ENCODE measurements around the gene ADCY2. TPM values are rescaled to one million over a fixed set of nuclear protein-coding genes. Genes with fewer than 3 reads are reported as not detected.

Gene ADCY2
- polyA plus RNA-seq, 1 of the 3 experiments (the other 2 are of a cell fraction): not detected

GRCh38 chr5:7391215-7391614 is 4.7 kb upstream of the ADCY2 start:
- no peak for TF ChIP-seq JUND (IDR thresholded peaks at IDR 0.05)
- TF ChIP-seq, protein P1, sequence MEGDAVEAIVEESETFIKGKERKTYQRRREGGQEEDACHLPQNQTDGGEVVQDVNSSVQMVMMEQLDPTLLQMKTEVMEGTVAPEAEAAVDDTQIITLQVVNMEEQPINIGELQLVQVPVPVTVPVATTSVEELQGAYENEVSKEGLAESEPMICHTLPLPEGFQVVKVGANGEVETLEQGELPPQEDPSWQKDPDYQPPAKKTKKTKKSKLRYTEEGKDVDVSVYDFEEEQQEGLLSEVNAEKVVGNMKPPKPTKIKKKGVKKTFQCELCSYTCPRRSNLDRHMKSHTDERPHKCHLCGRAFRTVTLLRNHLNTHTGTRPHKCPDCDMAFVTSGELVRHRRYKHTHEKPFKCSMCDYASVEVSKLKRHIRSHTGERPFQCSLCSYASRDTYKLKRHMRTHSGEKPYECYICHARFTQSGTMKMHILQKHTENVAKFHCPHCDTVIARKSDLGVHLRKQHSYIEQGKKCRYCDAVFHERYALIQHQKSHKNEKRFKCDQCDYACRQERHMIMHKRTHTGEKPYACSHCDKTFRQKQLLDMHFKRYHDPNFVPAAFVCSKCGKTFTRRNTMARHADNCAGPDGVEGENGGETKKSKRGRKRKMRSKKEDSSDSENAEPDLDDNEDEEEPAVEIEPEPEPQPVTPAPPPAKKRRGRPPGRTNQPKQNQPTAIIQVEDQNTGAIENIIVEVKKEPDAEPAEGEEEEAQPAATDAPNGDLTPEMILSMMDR (IDR thresholded peaks at IDR 0.05): peak; percentile 27; the same call in 1 of the 2 replicates
- no peak overlapping the region for H2AFZ ChIP-seq (ENCODE audit: low read depth)
- H3K4me2 ChIP-seq: no peak overlapping the region
- no peak for DNase-seq
- H3K27ac ChIP-seq (ENCODE audit: low read depth in 2 of 2, low read length in 1 of 2): no peak overlapping the region
- H3K9ac ChIP-seq: no peak overlapping the region
- 18% methylated on average over 9 of the region's 9 CpGs for WGBS (ENCODE audit: low lambda C conversion rate)
- no peaks in the 10 kb centered on the region for H3K9me2 ChIP-seq
- POLR2A ChIA-PET: no interaction called here
- H3K79me2 ChIP-seq (ENCODE audit: insufficient read depth): no peaks in the 10 kb centered on the region
- no peaks in the 10 kb centered on the region for H3F3A ChIP-seq (replicated peaks; ENCODE audit: insufficient read depth)
- no peaks in the 10 kb centered on the region for H3K4me1 ChIP-seq (ENCODE audit: control insufficient read depth in 1 of 2, insufficient read depth in 2 of 2, low read depth in 1 of 2, low read length in 1 of 2)
- no peaks in the 10 kb centered on the region for H3K36me3 ChIP-seq (replicated peaks in 1 of 2; ENCODE audit: control insufficient read depth in 1 of 2, insufficient read depth in 2 of 2, low read length in 1 of 2)
- no peak overlapping the region for H3K4me3 ChIP-seq (ENCODE audit: low read depth in 2 of 2, low read length in 1 of 2)
- no peaks in the 10 kb centered on the region for H3K9me3 ChIP-seq
- no peaks in the 10 kb centered on the region for H4K20me1 ChIP-seq (ENCODE audit: insufficient read depth)
- CTCF ChIA-PET: interaction anchor here (1.2 kb wide), 1 partner anchor 11 kb away, joined by 5 read pairs; no protein-coding TSS in a partner anchor
- peaks cover 21% of the 10 kb centered on the region for H3K27me3 ChIP-seq (ENCODE audit: insufficient read depth)

- Histone ChIP-seq H3K9me3 (no peaks in the 10 kb centered on the region), H3K79me2 (ENCODE audit: insufficient read depth) (no peaks in the 10 kb centered on the region), H2AFZ (ENCODE audit: low read depth) (no peak overlapping the region), H3K4me3 (ENCODE audit: low read depth in 2 of 2, low read length in 1 of 2) (peak overlapping the region in 1 of 2 experiments; percentile 16; a peak in 1 of 4 replicates), H3K27me3 (ENCODE audit: insufficient read depth) (peaks cover 28% of the 10 kb centered on the region), H3K9me2 (no peaks in the 10 kb centered on the region), H3K9ac (no peak overlapping the region), H3F3A (replicated peaks; ENCODE audit: insufficient read depth) (no peaks in the 10 kb centered on the region), H3K4me1 (ENCODE audit: control insufficient read depth in 1 of 2, insufficient read depth in 2 of 2, low read depth in 1 of 2, low read length in 1 of 2) (no peaks in the 10 kb centered on the region), H3K36me3 (replicated peaks in 1 of 2; ENCODE audit: control insufficient read depth in 1 of 2, insufficient read depth in 2 of 2, low read length in 1 of 2) (no peaks in the 10 kb centered on the region), H3K27ac (ENCODE audit: low read depth in 2 of 2, low read length in 1 of 2) (no peak overlapping the region), H4K20me1 (ENCODE audit: insufficient read depth) (no peaks in the 10 kb centered on the region), H3K4me2 (no peak overlapping the region)
- ChIA-PET CTCF (interaction anchor here (1.2 kb wide), 1 partner anchor 12 kb away, joined by 5 read pairs; no protein-coding TSS in a partner anchor), POLR2A (no interaction called here)
- DNase-seq: peak; percentile 30
- 26% methylated on average over 11 of the region's 15 CpGs for WGBS (ENCODE audit: low lambda C conversion rate)
- TF ChIP-seq, protein P1 (IDR thresholded peaks at IDR 0.05): peak; percentile 71
- TF ChIP-seq GATA2 (CRISPR knock-in tag; IDR thresholded peaks at IDR 0.05) (no peak), NRF1 (IDR thresholded peaks at IDR 0.05; ENCODE audit: low read depth, low read length) (no peak), RCOR1 (IDR thresholded peaks at IDR 0.05; ENCODE audit: low read length) (no peak), RAD21 (IDR thresholded peaks at IDR 0.05; ENCODE audit: low read length) (peak; percentile 57), SMC3 (IDR thresholded peaks at IDR 0.05; ENCODE audit: low read depth, low read length) (peak; percentile 57), EP300 (IDR thresholded peaks at IDR 0.05; ENCODE audit: borderline replicate concordance in 1 of 2, low read depth in 1 of 2, low read length in 1 of 2) (no peak)
- TF ChIP-seq, protein P2, sequence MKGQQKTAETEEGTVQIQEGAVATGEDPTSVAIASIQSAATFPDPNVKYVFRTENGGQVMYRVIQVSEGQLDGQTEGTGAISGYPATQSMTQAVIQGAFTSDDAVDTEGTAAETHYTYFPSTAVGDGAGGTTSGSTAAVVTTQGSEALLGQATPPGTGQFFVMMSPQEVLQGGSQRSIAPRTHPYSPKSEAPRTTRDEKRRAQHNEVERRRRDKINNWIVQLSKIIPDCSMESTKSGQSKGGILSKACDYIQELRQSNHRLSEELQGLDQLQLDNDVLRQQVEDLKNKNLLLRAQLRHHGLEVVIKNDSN (IDR thresholded peaks at IDR 0.05; ENCODE audit: borderline replicate concordance, low read depth): no peak
Observed at GRCh38 chr5:7391814-7392692, 3.9 kb upstream of the ADCY2 start.

Measured in SK-N-SH (cell line).